ENCODE measurements around the gene ESPNL. TPM values are rescaled to one million over a fixed set of nuclear protein-coding genes. Genes with fewer than 3 reads are reported as not detected.

The ESPNL gene
- total RNA-seq, 1 donor from 2014 or later: 0.40 TPM

- no peak for TF ChIP-seq CTCF (conservative IDR thresholded peaks at IDR 0.05)
- Mint-ChIP-seq H3K36me3 (ENCODE audit: low read depth) (no peaks in the 10 kb centered on the region), H3K4me1 (peaks cover 9% of the 10 kb centered on the region), H3K27me3 (ENCODE audit: low read depth) (peaks cover 41% of the 10 kb centered on the region), H3K27ac (ENCODE audit: unreplicated experiment) (no peak overlapping the region), H3K9me3 (no peaks in the 10 kb centered on the region), H3K4me3 (peak overlapping the region; percentile 68)
- no peak for DNase-seq (ENCODE audit: low read depth, low spot score)
Observed at GRCh38 chr2:238159661-238160205, 59.6 kb downstream of the ESPNL start.

- H3K36me3 Mint-ChIP-seq (ENCODE audit: low read depth): no peaks in the 10 kb centered on the region
- H3K4me1 Mint-ChIP-seq: peaks cover 9% of the 10 kb centered on the region
- peak; percentile 54 for DNase-seq (ENCODE audit: low read depth, low spot score)
- no peaks in the 10 kb centered on the region for H3K9me3 Mint-ChIP-seq
- H3K4me3 Mint-ChIP-seq: peak overlapping the region; percentile 57
- peak overlapping the region; percentile 88 for H3K27ac Mint-ChIP-seq (ENCODE audit: unreplicated experiment)
- peaks cover 48% of the 10 kb centered on the region for H3K27me3 Mint-ChIP-seq (ENCODE audit: low read depth)
- peak; percentile 48 for TF ChIP-seq CTCF (conservative IDR thresholded peaks at IDR 0.05)
Observed at GRCh38 chr2:238160206-238161129, 60.3 kb downstream of the ESPNL start.

- no peak for DNase-seq (ENCODE audit: low read depth, low spot score)
- Mint-ChIP-seq H3K4me1 (peaks cover 9% of the 10 kb centered on the region), H3K36me3 (ENCODE audit: low read depth) (no peaks in the 10 kb centered on the region)
Observed at GRCh38 chr2:238161291-238162051, 61.3 kb downstream of the ESPNL start.

GRCh38 chr2:238162251-238162845, 62.2 kb downstream of the ESPNL start:
- no peak for TF ChIP-seq CTCF (conservative IDR thresholded peaks at IDR 0.05)
- no peaks in the 10 kb centered on the region for H3K36me3 Mint-ChIP-seq (ENCODE audit: low read depth)
- peaks cover 53% of the 10 kb centered on the region for H3K27me3 Mint-ChIP-seq (ENCODE audit: low read depth)
- H3K9me3 Mint-ChIP-seq: no peaks in the 10 kb centered on the region
- H3K4me3 Mint-ChIP-seq: no peak overlapping the region
- no peak for DNase-seq (ENCODE audit: low read depth, low spot score)
- peaks cover 9% of the 10 kb centered on the region for H3K4me1 Mint-ChIP-seq
- H3K27ac Mint-ChIP-seq (ENCODE audit: unreplicated experiment): no peak overlapping the region

More at GRCh38 chr2:238161291-238162051, 61.3 kb downstream of the ESPNL start:
- TF ChIP-seq CTCF (conservative IDR thresholded peaks at IDR 0.05): no peak
- peaks cover 53% of the 10 kb centered on the region for H3K27me3 Mint-ChIP-seq (ENCODE audit: low read depth)
- H3K27ac Mint-ChIP-seq (ENCODE audit: unreplicated experiment): no peak overlapping the region
- no peaks in the 10 kb centered on the region for H3K9me3 Mint-ChIP-seq
- no peak overlapping the region for H3K4me3 Mint-ChIP-seq

GRCh38 chr2:238162846-238163441, 62.8 kb downstream of the ESPNL start:
- Mint-ChIP-seq H3K9me3 (no peaks in the 10 kb centered on the region), H3K4me3 (no peak overlapping the region), H3K36me3 (ENCODE audit: low read depth) (no peaks in the 10 kb centered on the region), H3K27me3 (ENCODE audit: low read depth) (peaks cover 53% of the 10 kb centered on the region), H3K27ac (ENCODE audit: unreplicated experiment) (no peak overlapping the region), H3K4me1 (peaks cover 9% of the 10 kb centered on the region)
- no peak for TF ChIP-seq CTCF (conservative IDR thresholded peaks at IDR 0.05)
- DNase-seq (ENCODE audit: low read depth, low spot score): no peak

Data from neural crest cell (in vitro differentiated cells).